BE2C (cell line): Measurements from ENCODE around the gene FMR1. TPM values are rescaled to one million over a fixed set of nuclear protein-coding genes. Genes with fewer than 3 reads are reported as not detected.

Source experiments
- DNase-seq: peaks from one replicate; pipeline ENCODE4 v3.0.0-alpha.2; 2020
- H3K27me3 ChIP-seq: fragments of 250-450 bp; sonication (Bioruptor Pico); 2 replicates; pipeline ENCODE4 v1.5.1; 2020; ENCODE audit warnings: mild to moderate bottlenecking
- H3K36me3 ChIP-seq: fragments of 250-450 bp; sonication (Bioruptor Pico); 2 replicates; pipeline ENCODE4 v1.5.1; 2020; ENCODE audit warnings: mild to moderate bottlenecking
- H3K4me1 ChIP-seq: fragments of 250-450 bp; sonication (Bioruptor Pico); 2 replicates; pipeline ENCODE4 v1.5.1; 2020
- H3K4me3 ChIP-seq: 2 replicates; pipeline ENCODE4 v1.5.1; 2011; ENCODE audit warnings: low read depth, low read length
- H3K9me3 ChIP-seq: fragments of 250-450 bp; sonication (Bioruptor Pico); 2 replicates; pipeline ENCODE4 v1.5.1; 2020
- CTCF ChIP-seq: IDR thresholded peaks from 2 replicates; pipeline ENCODE4 v1.5.1; 2012; ENCODE audit warnings: mild to moderate bottlenecking, low read depth, low read length
- polyA plus RNA-seq: library from polyadenylated mRNA; unstranded; fragments of >200 nt; gene quantifications from one replicate; pipeline ENCODE4 v1.2.1, GENCODE V29; 2012; ENCODE audit warnings: low read depth, missing spikeins; ENCODE audit not compliant: insufficient read length, insufficient read depth

Gene FMR1
- polyA plus RNA-seq = 17.2 TPM

- Histone ChIP-seq H3K27me3 (no peaks in the 10 kb centered on the region), H3K36me3 (no peaks in the 10 kb centered on the region), H3K4me1 (no peaks in the 10 kb centered on the region), H3K4me3 (peak within 1 kb of the TSS; percentile 80), H3K9me3 (no peaks in the 10 kb centered on the region; the same call in 1 of the 2 replicates)
- no peak for TF ChIP-seq CTCF
- peak; percentile 92 for DNase-seq
These were observed at the start of gene FMR1 for GRCh38 chrX:147911192-147912022. Gene FMR1 (plus strand): TSS chrX:147911919. CDS start chrX:147912180, 261 bp downstream.

GRCh38 chrX:147875866-147876596, 35.7 kb upstream of the FMR1 start:
- DNase-seq = no peak
- no peak overlapping the region for H3K4me3 ChIP-seq

GRCh38 chrX:147876849-147877646, 34.7 kb upstream of the FMR1 start:
- Histone ChIP-seq H3K36me3 (no peaks in the 10 kb centered on the region), H3K27me3 (no peaks in the 10 kb centered on the region), H3K4me3 (no peak overlapping the region), H3K4me1 (no peaks in the 10 kb centered on the region), H3K9me3 (no peaks in the 10 kb centered on the region)
- DNase-seq = no peak
- no peak for TF ChIP-seq CTCF

More at GRCh38 chrX:147875866-147876596, 35.7 kb upstream of the FMR1 start:
- H3K9me3 ChIP-seq = no peaks in the 10 kb centered on the region
- H3K36me3 ChIP-seq = no peaks in the 10 kb centered on the region
- no peaks in the 10 kb centered on the region for H3K27me3 ChIP-seq
- no peak for TF ChIP-seq CTCF
- H3K4me1 ChIP-seq = no peaks in the 10 kb centered on the region

- Histone ChIP-seq H3K4me3 (no peak overlapping the region), H3K27me3 (no peaks in the 10 kb centered on the region), H3K9me3 (no peaks in the 10 kb centered on the region), H3K4me1 (no peaks in the 10 kb centered on the region), H3K36me3 (no peaks in the 10 kb centered on the region)
- DNase-seq = no peak
- TF ChIP-seq CTCF = no peak
These were observed 34.0 kb upstream of the FMR1 start for GRCh38 chrX:147877726-147878125.

- no peak for TF ChIP-seq CTCF
- no peak overlapping the region for H3K4me3 ChIP-seq
- no peaks in the 10 kb centered on the region for H3K4me1 ChIP-seq
- H3K27me3 ChIP-seq = no peaks in the 10 kb centered on the region
- H3K36me3 ChIP-seq = no peaks in the 10 kb centered on the region
- DNase-seq = no peak
- no peaks in the 10 kb centered on the region for H3K9me3 ChIP-seq
These were observed 26.8 kb upstream of the FMR1 start for GRCh38 chrX:147884958-147885357.
